Thyroid gland (tissue), 4 donors: ENCODE data around the gene CYTH1. TPM values are rescaled to one million over a fixed set of nuclear protein-coding genes. Genes with fewer than 3 reads are reported as not detected.
A peak's percentile ranks its signal among the peaks of the same experiment; 100 is the strongest.

Experiments
- DNase-seq, 2 donors: peaks; one replicate each; pipeline ENCODE4 v3.0.0-alpha.2; 2019
- H3K27ac ChIP-seq, 3 donors: fragments of 200-600 bp; sonication (generic); 1 replicate in 2 of 3; 2 replicates in 1 of 3; pipeline ENCODE4 v1.5.1; 2016 to 2019; ENCODE audit warnings: mild to moderate bottlenecking in 1 of 3, moderate library complexity in 1 of 3
- H3K27me3 ChIP-seq: fragments of 200-600 bp; sonication (generic); one replicate; pipeline ENCODE4 v1.5.1; 2019
- H3K36me3 ChIP-seq, 2 donors: fragments of 200-600 bp; sonication (generic); one replicate each; pipeline ENCODE4 v1.5.1; 2016 to 2019
- H3K4me1 ChIP-seq, 2 donors: fragments of 200-600 bp; sonication (generic); one replicate each; pipeline ENCODE4 v1.5.1; 2017 to 2019
- H3K4me3 ChIP-seq, 3 donors: fragments of 200-600 bp; sonication (generic); replicated peaks in 1 of 3; 1 replicate in 2 of 3; 2 replicates in 1 of 3; pipeline ENCODE4 v1.5.1; 2016; ENCODE audit warnings: mild to moderate bottlenecking in 1 of 3
- H3K9me3 ChIP-seq: fragments of 200-600 bp; sonication (generic); one replicate; pipeline ENCODE4 v1.5.1; 2017
- POLR2A ChIP-seq, 2 donors: fragments of 450-650 bp; IDR thresholded peaks; one replicate each; pipeline ENCODE4 v1.6.1; 2017; ENCODE audit warnings: antibody characterized with exemption in 2 of 2, mild to moderate bottlenecking in 2 of 2, moderate library complexity in 1 of 2
- WGBS, 2 donors: methylation state at CpG; one replicate each; pipeline ENCODE4 v1.1.5; 2017; 5-methylcytosine and 5-hydroxymethylcytosine counted together
- intact Hi-C: fragments of 100-400 bp; cut with DNase I; formaldehyde crosslinking; loops from one replicate; pipeline ENCODE4 v1.15.1; 2023
- total RNA-seq, 4 donors: library from RNA; depleted of rRNA; stranded (reverse); fragments of >200 nt; gene quantifications; one replicate each; pipeline ENCODE4 v1.2.3, GENCODE V29; 2016
- TF ChIP-seq, protein P1 (sequence below), 6 experiments: fragments of 200-600 bp in 3 of 6; fragments of 450-650 bp in 3 of 6; sonication (generic) in 3 of 6; IDR thresholded peaks; one replicate each; pipeline ENCODE4 v1.5.1; 2016 to 2019; ENCODE audit warnings: antibody characterized with exemption in 6 of 6, mild to moderate bottlenecking in 2 of 6, inconsistent platforms in 1 of 6, moderate library complexity in 1 of 6

CYTH1 gene
- total RNA-seq, 4 donors from 2014 or later, result 69.0 to 94.5 (median 75.7) TPM

DNA sequence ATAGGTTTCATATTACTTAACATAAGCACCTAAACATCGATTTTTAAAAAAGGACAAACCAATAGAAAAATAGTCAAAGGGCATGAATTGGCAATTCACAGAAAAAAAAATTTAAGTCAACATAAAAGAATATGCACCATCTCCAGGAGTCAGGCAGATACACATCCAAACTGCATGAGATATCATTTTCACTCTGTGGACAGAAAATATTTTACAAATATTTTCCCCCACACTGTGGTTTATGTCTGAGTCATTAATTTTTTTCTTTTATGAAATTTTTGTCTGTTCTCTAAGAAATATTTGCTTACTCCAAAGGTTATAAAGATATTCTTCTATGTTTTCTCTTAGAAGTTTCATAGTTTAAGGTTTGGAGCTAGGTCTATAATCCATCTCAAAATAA lies 130.5 kb downstream of the CYTH1 start:
- Histone ChIP-seq H3K36me3 (no peaks in the 10 kb centered on the region), H3K4me1 (peaks cover 0 to 8% of the 10 kb centered on the region in 2 donors), H3K4me3 (no peak overlapping the region), H3K9me3 (no peaks in the 10 kb centered on the region), H3K27me3 (no peaks in the 10 kb centered on the region), H3K27ac (no peak overlapping the region)
- DNase-seq, result no peak
- WGBS, 2 donors, result 83 to 87% methylated on average over 1 of the region's 1 CpG
- no peak for TF ChIP-seq POLR2A (IDR thresholded peaks at IDR 0.05)
- TF ChIP-seq, protein P1, sequence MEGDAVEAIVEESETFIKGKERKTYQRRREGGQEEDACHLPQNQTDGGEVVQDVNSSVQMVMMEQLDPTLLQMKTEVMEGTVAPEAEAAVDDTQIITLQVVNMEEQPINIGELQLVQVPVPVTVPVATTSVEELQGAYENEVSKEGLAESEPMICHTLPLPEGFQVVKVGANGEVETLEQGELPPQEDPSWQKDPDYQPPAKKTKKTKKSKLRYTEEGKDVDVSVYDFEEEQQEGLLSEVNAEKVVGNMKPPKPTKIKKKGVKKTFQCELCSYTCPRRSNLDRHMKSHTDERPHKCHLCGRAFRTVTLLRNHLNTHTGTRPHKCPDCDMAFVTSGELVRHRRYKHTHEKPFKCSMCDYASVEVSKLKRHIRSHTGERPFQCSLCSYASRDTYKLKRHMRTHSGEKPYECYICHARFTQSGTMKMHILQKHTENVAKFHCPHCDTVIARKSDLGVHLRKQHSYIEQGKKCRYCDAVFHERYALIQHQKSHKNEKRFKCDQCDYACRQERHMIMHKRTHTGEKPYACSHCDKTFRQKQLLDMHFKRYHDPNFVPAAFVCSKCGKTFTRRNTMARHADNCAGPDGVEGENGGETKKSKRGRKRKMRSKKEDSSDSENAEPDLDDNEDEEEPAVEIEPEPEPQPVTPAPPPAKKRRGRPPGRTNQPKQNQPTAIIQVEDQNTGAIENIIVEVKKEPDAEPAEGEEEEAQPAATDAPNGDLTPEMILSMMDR (IDR thresholded peaks at IDR 0.05), result no peak
- intact Hi-C loops, result no loop called here

- H3K4me3 ChIP-seq, result no peak overlapping the region
- WGBS, 2 donors, result 75 to 78% methylated on average over 11 of the region's 11 CpGs
- intact Hi-C loops, result no loop called here
- H3K36me3 ChIP-seq, result no peaks in the 10 kb centered on the region
- H3K27me3 ChIP-seq, result no peaks in the 10 kb centered on the region
- H3K9me3 ChIP-seq, result no peaks in the 10 kb centered on the region
- H3K27ac ChIP-seq, result no peak overlapping the region
- TF ChIP-seq, protein P1 (IDR thresholded peaks at IDR 0.05), result no peak
- TF ChIP-seq POLR2A (IDR thresholded peaks at IDR 0.05), result no peak
- peaks cover 0 to 8% of the 10 kb centered on the region in 2 donors for H3K4me1 ChIP-seq
- no peak for DNase-seq
These were observed 131.9 kb downstream of the CYTH1 start for GRCh38 chr17:78650093-78650715.

DNA sequence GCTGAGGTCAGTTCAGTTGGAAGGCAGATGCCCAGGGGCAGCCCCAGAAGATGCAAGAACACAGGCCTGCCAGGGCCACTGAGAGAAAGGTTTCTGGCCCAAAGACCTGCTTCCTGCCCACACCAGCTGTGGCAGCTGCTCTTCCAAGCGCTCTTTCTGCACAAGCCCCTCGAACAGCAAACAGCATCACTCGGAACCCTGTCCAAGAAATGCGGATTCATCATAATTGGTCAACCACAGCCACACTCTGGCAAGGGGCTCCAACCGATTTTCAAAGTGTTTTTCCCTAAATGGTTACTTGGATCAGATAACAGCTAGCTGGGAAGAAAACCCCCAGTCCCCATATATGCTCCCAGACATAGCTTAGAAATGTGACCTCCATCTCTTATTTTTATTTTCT lies 133.8 kb downstream of the CYTH1 start:
- TF ChIP-seq, protein P1 (IDR thresholded peaks at IDR 0.05), result no peak
- no peak for TF ChIP-seq POLR2A (IDR thresholded peaks at IDR 0.05)
- 76 to 91% methylated on average over 5 of the region's 5 CpGs for WGBS, 2 donors
- no peak overlapping the region for H3K27ac ChIP-seq
- intact Hi-C loops, result no loop called here
- no peaks in the 10 kb centered on the region for H3K36me3 ChIP-seq
- no peaks in the 10 kb centered on the region for H3K27me3 ChIP-seq
- DNase-seq, result no peak
- no peak overlapping the region for H3K4me3 ChIP-seq
- H3K9me3 ChIP-seq, result no peaks in the 10 kb centered on the region
- H3K4me1 ChIP-seq, result no peaks in the 10 kb centered on the region

DNA sequence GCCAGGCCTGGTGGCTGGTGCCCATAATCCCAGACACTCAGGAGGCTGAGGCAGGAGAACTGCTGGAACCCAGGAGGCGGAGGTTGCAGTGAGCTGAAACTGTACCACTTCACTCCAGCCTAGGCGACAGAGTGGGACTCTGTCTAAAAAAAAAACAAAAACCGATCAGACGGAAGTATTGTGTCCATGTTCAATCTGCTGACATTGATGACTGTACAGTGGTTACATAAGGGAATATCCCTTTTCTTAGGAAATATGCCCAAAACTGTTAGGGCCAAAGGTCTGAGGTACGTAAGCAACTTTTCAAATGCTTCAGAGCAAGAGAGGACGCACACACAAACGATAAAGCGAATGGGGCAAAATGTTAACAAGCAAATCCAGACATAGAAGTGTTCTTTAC lies 135.0 kb downstream of the CYTH1 start:
- no peaks in the 10 kb centered on the region for H3K27me3 ChIP-seq
- H3K4me3 ChIP-seq, result no peak overlapping the region
- H3K36me3 ChIP-seq, result no peaks in the 10 kb centered on the region
- H3K9me3 ChIP-seq, result no peaks in the 10 kb centered on the region
- no peak overlapping the region for H3K27ac ChIP-seq
- DNase-seq, result no peak
- intact Hi-C loops, result no loop called here
- WGBS, 2 donors, result 89% methylated on average over 8 of the region's 8 CpGs
- no peaks in the 10 kb centered on the region for H3K4me1 ChIP-seq
- TF ChIP-seq, protein P1 (IDR thresholded peaks at IDR 0.05), result no peak

GRCh38 chr17:78645421-78646295 lies 136.4 kb downstream of the CYTH1 start:
- peak in 1 of 2 donors; percentile 35 for DNase-seq

More at GRCh38 chr17:78645421-78646295, 136.4 kb downstream of the CYTH1 start:
- H3K4me1 ChIP-seq, result no peaks in the 10 kb centered on the region
- H3K27ac ChIP-seq, result no peak overlapping the region
- H3K36me3 ChIP-seq, result no peaks in the 10 kb centered on the region
- H3K27me3 ChIP-seq, result no peaks in the 10 kb centered on the region
- intact Hi-C loops, result no loop called here
- H3K4me3 ChIP-seq, result no peak overlapping the region
- 75 to 79% methylated on average over 30 of the region's 30 CpGs for WGBS, 2 donors
- no peak for TF ChIP-seq POLR2A (IDR thresholded peaks at IDR 0.05)
- TF ChIP-seq, protein P1 (IDR thresholded peaks at IDR 0.05), result no peak
- H3K9me3 ChIP-seq, result no peaks in the 10 kb centered on the region
